EL (cell line): ENCODE data around the gene PDE3B.

Experiments
- DNase-seq: peaks from one replicate; pipeline ENCODE4 v3.0.0-alpha.2; 2016

Gene PDE3B

GRCh38 chr11:14892036-14892556, 248.5 kb downstream of the PDE3B start, which contains the start of gene CYP2R1:
Gene CYP2R1 (minus strand): TSS chr11:14892231. CDS start chr11:14892205, 26 bp downstream.
- peak; percentile 97 for DNase-seq

- no peak for DNase-seq
These were observed 249.0 kb downstream of the PDE3B start for GRCh38 chr11:14892577-14892976.

- peak; percentile 30 for DNase-seq
These were observed 251.3 kb downstream of the PDE3B start for GRCh38 chr11:14894657-14895598.

GRCh38 chr11:14898355-14898754, 254.8 kb downstream of the PDE3B start:
- no peak for DNase-seq

GRCh38 chr11:14898906-14899305, 255.3 kb downstream of the PDE3B start:
- no peak for DNase-seq

- DNase-seq: peak; percentile 68
These were observed 259.2 kb downstream of the PDE3B start for GRCh38 chr11:14902650-14903350.

GRCh38 chr11:14904745-14905103, 261.1 kb downstream of the PDE3B start:
- peak; percentile 60 for DNase-seq

- peak; percentile 30 for DNase-seq
These were observed 261.8 kb downstream of the PDE3B start for GRCh38 chr11:14905104-14906033.

- DNase-seq: no peak
These were observed 263.0 kb downstream of the PDE3B start for GRCh38 chr11:14906578-14906977.

GRCh38 chr11:14906993-14907392, 263.4 kb downstream of the PDE3B start:
- DNase-seq: no peak

GRCh38 chr11:14907411-14908213, 264.0 kb downstream of the PDE3B start:
- DNase-seq: peak; percentile 36

- DNase-seq: peak; percentile 43
These were observed 264.7 kb downstream of the PDE3B start for GRCh38 chr11:14908214-14908880.

GRCh38 chr11:14914536-14914935, 270.9 kb downstream of the PDE3B start:
- DNase-seq: no peak

- DNase-seq: no peak
These were observed 272.8 kb downstream of the PDE3B start for GRCh38 chr11:14916403-14916802.
